KOPT-K1 (cell line): ENCODE measurements around the gene CYB5A.

Experiments
- H3K27ac ChIP-seq: fragments of 200-600 bp; sonication (generic); 2 replicates; pipeline ENCODE4 v1.5.1; 2016; ENCODE audit warnings: antibody characterized with exemption, mild to moderate bottlenecking, low read depth, low read length; ENCODE audit not compliant: poor library complexity, severe bottlenecking
- H3K36me3 ChIP-seq: fragments of 200-600 bp; sonication (generic); 2 replicates; pipeline ENCODE4 v1.5.1; 2017; ENCODE audit warnings: antibody characterized with exemption, mild to moderate bottlenecking, low read length, moderate library complexity; ENCODE audit not compliant: insufficient read depth
- H3K9me3 ChIP-seq: fragments of 200-600 bp; sonication (generic); 2 replicates; pipeline ENCODE4 v1.5.1; 2017; ENCODE audit warnings: antibody characterized with exemption, low read length, mild to moderate bottlenecking; ENCODE audit not compliant: insufficient read depth, poor library complexity, severe bottlenecking

The CYB5A gene

DNA sequence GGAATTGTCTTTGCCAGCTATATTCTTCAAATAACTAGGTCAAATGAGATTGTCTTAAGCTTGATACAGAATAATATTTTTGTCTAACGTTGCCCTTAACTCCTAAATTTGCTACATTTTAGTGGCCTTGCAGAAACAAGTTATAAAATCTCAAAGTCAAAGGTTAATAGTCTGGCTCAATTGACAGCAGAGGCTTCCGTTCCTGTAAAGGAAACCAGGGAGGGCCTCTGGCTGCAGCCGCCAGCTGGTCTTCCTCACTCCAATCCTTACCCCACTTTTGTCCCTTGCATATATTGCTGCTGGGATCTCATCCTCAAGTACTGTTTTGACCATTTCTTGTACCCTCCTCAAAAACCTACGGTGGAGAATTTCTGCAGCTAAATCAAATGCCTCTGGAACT is 17.1 kb downstream of the CYB5A start:
- Histone ChIP-seq H3K27ac (no peak overlapping the region), H3K36me3 (no peaks in the 10 kb centered on the region), H3K9me3 (no peaks in the 10 kb centered on the region)

DNA sequence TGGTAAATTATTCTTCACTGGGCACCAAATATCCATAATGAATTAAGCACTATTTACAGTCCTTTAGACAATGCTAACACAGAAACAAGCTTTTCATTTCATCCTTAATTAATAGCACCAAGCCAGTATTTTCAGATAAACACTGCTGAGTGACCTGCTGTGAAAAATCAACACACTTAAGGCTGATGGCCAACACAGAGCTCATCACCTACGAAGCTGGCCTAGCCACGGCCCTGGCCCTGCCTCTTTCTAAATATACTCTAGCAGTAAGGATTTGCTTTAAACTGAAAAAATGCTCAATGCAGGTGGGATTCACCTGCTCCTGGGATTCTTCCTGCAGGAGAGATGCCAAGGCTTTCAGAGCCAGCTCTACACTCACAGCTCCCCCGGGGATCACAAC is 18.4 kb downstream of the CYB5A start:
- Histone ChIP-seq H3K27ac (no peak overlapping the region), H3K9me3 (no peaks in the 10 kb centered on the region), H3K36me3 (no peaks in the 10 kb centered on the region)

GRCh38 chr18:74271635-74272034 is 20.1 kb downstream of the CYB5A start:
- no peaks in the 10 kb centered on the region for H3K9me3 ChIP-seq

GRCh38 chr18:74268933-74269620 is 22.7 kb downstream of the CYB5A start:
- H3K36me3 ChIP-seq = no peaks in the 10 kb centered on the region
- no peaks in the 10 kb centered on the region for H3K9me3 ChIP-seq
- no peak overlapping the region for H3K27ac ChIP-seq

More at GRCh38 chr18:74271635-74272034, 20.1 kb downstream of the CYB5A start:
- Histone ChIP-seq H3K36me3 (no peaks in the 10 kb centered on the region), H3K27ac (no peak overlapping the region)

DNA sequence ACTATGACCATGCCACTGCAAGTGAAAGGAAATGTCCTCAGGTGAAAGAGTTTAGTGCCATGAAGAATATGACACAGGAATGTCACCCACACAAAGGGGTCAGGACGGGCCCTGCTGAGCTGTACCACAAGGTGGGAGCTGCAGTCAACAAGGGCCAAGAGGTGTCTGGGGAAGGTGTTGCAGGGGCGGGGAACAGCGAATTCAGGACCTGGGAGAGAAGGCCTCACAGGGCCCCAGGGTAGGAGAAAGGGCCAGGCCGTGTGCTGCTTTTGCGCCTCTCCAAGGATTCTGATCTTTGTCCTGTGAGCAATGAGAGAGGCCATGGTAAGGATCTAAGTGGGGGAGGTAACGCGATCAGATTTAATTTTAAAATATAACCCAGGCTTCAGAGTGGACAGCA is 23.6 kb downstream of the CYB5A start:
- H3K36me3 ChIP-seq = no peaks in the 10 kb centered on the region
- H3K27ac ChIP-seq = no peak overlapping the region
- H3K9me3 ChIP-seq = no peaks in the 10 kb centered on the region

- Histone ChIP-seq H3K27ac (no peak overlapping the region), H3K9me3 (no peaks in the 10 kb centered on the region), H3K36me3 (no peaks in the 10 kb centered on the region)
Measured at GRCh38 chr18:74266161-74266560, 25.6 kb downstream of the CYB5A start.

DNA sequence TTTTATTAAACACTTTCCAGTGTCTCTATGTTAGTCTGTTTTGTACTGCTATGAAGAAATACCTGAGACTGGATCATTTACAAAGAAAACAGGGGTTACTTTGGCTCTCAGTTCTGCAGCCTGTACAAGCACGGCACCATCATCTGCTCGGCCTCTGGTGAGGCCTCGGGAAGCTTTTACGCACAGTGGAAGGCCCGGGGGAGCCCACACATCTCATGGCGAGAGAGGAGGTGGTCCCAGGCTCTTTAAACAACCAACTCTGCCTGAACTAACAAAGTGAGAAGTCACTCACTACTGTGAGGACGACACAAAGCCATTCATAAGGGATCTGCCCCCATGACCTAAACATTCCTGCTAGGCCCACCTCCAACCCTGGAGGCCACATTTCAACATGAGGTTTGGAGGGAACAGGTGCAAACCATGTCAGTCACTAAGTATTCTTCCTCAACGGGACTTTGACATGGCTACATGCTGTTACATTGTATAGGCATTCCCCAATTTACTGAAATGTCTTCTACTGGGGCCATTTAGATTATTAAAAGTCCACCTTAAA is 26.1 kb downstream of the CYB5A start:
- no peak overlapping the region for H3K27ac ChIP-seq
- no peaks in the 10 kb centered on the region for H3K9me3 ChIP-seq
- H3K36me3 ChIP-seq = no peaks in the 10 kb centered on the region

DNA sequence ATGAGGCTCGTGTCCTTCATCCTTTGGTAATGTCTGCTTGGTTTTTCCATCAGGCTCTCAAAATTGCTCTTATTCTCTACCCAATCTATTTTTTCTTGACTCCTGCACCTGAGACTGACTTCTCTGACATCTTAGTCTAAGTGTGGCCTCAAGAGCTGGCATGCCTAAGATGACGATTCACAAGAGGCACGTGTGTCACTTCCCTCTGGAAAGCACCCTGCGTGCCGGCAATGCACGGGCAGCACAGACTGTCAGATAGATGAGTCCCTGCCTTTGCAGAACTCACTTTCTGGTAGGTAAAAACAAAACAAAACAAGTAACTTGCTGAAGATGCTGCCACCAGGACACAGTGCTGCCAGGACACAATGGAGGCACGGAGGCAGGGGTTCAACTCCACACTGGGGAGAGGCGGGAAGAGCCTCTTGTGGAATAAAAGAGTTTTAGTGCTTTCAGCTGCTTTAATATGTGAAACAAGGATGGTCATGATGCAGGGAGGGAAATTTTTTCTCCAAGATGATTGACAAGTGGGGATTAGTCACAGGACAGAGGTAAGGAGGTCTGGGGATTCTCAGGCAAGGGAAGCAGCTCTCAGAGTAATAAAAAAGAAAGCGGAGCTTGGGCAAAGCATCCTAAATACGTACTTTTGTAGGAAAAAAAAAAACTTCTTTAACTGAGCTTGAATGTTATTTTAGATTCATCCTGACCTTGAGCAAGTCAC is 27.3 kb downstream of the CYB5A start:
- no peak overlapping the region for H3K27ac ChIP-seq
- no peaks in the 10 kb centered on the region for H3K36me3 ChIP-seq
- no peaks in the 10 kb centered on the region for H3K9me3 ChIP-seq

DNA sequence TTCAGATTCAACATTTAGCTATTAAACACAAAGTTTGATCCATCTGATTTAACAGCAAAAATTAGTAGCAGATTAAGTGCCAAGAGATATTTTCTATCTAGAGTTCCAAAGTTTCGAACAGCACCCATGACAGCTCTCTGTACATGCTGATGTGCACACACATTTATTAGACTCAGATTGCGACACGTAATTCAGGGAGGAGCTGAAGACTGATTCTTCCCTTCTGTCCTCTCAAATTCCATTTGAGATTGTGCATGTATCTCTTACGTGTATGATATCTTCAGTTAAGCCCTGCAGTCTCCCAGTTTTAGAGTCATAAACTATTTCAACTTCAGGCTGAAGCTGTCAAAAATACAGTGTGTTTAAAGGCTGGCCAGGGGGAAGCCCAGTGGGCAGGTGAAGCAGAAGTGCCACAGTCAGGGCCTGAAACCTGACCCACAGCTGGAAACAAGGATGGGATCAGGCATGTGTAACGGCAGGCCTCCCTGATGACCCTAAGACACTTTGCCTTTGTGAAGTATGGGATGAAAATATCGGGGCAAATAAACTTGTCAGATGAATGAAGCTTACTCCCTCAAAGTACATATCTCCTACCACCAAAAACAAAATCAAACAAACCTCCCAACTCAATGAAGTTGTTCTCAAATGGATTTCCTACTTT is 30.6 kb downstream of the CYB5A start:
- H3K36me3 ChIP-seq = no peaks in the 10 kb centered on the region
- H3K27ac ChIP-seq = no peak overlapping the region
- no peaks in the 10 kb centered on the region for H3K9me3 ChIP-seq

- Histone ChIP-seq H3K36me3 (no peaks in the 10 kb centered on the region), H3K9me3 (no peaks in the 10 kb centered on the region), H3K27ac (no peak overlapping the region)
Measured at GRCh38 chr18:74259347-74259746, 32.4 kb downstream of the CYB5A start.

GRCh38 chr18:74257083-74257482 is 34.7 kb downstream of the CYB5A start:
- Histone ChIP-seq H3K36me3 (no peaks in the 10 kb centered on the region), H3K27ac (no peak overlapping the region)

GRCh38 chr18:74256190-74256589 is 35.6 kb downstream of the CYB5A start:
- no peak overlapping the region for H3K27ac ChIP-seq

More at GRCh38 chr18:74257083-74257482, 34.7 kb downstream of the CYB5A start:
- no peaks in the 10 kb centered on the region for H3K9me3 ChIP-seq

GRCh38 chr18:74255131-74255616 is 36.6 kb downstream of the CYB5A start:
- Histone ChIP-seq H3K9me3 (no peaks in the 10 kb centered on the region), H3K36me3 (no peaks in the 10 kb centered on the region), H3K27ac (no peak overlapping the region)

More at GRCh38 chr18:74256190-74256589, 35.6 kb downstream of the CYB5A start:
- no peaks in the 10 kb centered on the region for H3K36me3 ChIP-seq
- H3K9me3 ChIP-seq = no peaks in the 10 kb centered on the region

GRCh38 chr18:74252039-74252395 is 39.7 kb downstream of the CYB5A start:
- Histone ChIP-seq H3K27ac (no peak overlapping the region), H3K36me3 (no peaks in the 10 kb centered on the region), H3K9me3 (no peaks in the 10 kb centered on the region)
